Heart left ventricle (tissue), 13 donors: ENCODE measurements around the gene SMIM45.
A peak's percentile ranks its signal among the peaks of the same experiment; 100 is the strongest.

Source experiments
- POLR2A ChIP-seq, 2 donors: fragments of 450-650 bp; IDR thresholded peaks; one replicate each; pipeline ENCODE4 v1.6.1; 2017; ENCODE audit warnings: antibody characterized with exemption in 2 of 2, mild to moderate bottlenecking in 2 of 2, moderate library complexity in 2 of 2
- TF ChIP-seq, protein P1 (sequence below), 12 donors: fragments of 200-600 bp; sonication (generic) in 4 of 12; IDR thresholded peaks; one replicate each; pipeline versions ENCODE4 v1.5.0 to v1.8.0; 2018 to 2022; ENCODE audit warnings: antibody characterized with exemption in 12 of 12, mild to moderate bottlenecking in 5 of 12
- donor health status: ischemic (EF 13 %, LVEDD 7.1; RV severe dilation, severe dysfunction).
- donor health status: DM: no; HTN: yes; CAD: no.
- donor health status: DM: no; HTN: no; CAD: no.
- donor health status: ischemic (EF 25% LVEDD 6.9; RV normal size, moderate dysfunction).
- donor health status: ischemic (EF 25% LVEDD 5.7; RV mildly dilated, moderate dysfunction).
- donor health status: ischemic (EF 35%, LVEDD 5.7; RV mildly dilated, moderate dysfunction).
- donor health status: nonischemic (EF 11% LVEDD 7.7; RV severe dilation, severe dysfunction).
- donor health status: DM: yes; HTN: yes; CAD: no.
- donor health status: PGD.
- donor health status: ischemic (EF 29% LVEDD 5.4; RV normal size, mild dysfunction).
- donor health status: nonischemic (EF 23%, LVEDD 6.1; RV moderate dilation, normal function).

GRCh38 chr22:41957941-41958556 lies 6.1 kb downstream of the SMIM45 start:
- TF ChIP-seq, protein P1, sequence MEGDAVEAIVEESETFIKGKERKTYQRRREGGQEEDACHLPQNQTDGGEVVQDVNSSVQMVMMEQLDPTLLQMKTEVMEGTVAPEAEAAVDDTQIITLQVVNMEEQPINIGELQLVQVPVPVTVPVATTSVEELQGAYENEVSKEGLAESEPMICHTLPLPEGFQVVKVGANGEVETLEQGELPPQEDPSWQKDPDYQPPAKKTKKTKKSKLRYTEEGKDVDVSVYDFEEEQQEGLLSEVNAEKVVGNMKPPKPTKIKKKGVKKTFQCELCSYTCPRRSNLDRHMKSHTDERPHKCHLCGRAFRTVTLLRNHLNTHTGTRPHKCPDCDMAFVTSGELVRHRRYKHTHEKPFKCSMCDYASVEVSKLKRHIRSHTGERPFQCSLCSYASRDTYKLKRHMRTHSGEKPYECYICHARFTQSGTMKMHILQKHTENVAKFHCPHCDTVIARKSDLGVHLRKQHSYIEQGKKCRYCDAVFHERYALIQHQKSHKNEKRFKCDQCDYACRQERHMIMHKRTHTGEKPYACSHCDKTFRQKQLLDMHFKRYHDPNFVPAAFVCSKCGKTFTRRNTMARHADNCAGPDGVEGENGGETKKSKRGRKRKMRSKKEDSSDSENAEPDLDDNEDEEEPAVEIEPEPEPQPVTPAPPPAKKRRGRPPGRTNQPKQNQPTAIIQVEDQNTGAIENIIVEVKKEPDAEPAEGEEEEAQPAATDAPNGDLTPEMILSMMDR (IDR thresholded peaks at IDR 0.05) = peak in 3 of 12 donors; percentile 10 to 31 (median 11)
- no peak for TF ChIP-seq POLR2A (IDR thresholded peaks at IDR 0.05)
